Mesenteric fat pad (tissue), 1 donor: Measurements from ENCODE around the gene LENG8. TPM values are rescaled to one million over a fixed set of nuclear protein-coding genes. Genes with fewer than 3 reads are reported as not detected.

Source experiments
- total RNA-seq: library from RNA; stranded (reverse); fragmentation: NEBNext Ultra II Directional; extraction: Animal tissue kit (Norgen Biotek cat#: 25700); gene quantifications from one replicate; pipeline ENCODE4 v1.2.1, GENCODE V29; 2021
- donor health status: DM: yes; HTN: yes; CAD: no.

The LENG8 gene
- total RNA-seq, 1 donor from 2014 or later, result 141 TPM

Other genes with a start within 250 kb of the LENG8 start
- 923 TPM for gene RPS9, start 248.3 kb upstream of the LENG8 start, total RNA-seq
- gene LILRB3, start 226.2 kb upstream of the LENG8 start, total RNA-seq, result 50.5 TPM
- gene LILRA6, start 206.4 kb upstream of the LENG8 start, total RNA-seq, result 26.5 TPM
- gene LILRB5, start 191.9 kb upstream of the LENG8 start, total RNA-seq, result 69.4 TPM
- 14.4 TPM for gene LILRB2, start 168.1 kb upstream of the LENG8 start, total RNA-seq
- 23.0 TPM for gene LILRA5, start 136.0 kb upstream of the LENG8 start, total RNA-seq
- gene LILRA4, start 110.0 kb upstream of the LENG8 start, total RNA-seq, result 1.0 TPM
- gene LAIR1, start 84.3 kb upstream of the LENG8 start, total RNA-seq, result 63.8 TPM
- not detected for gene TTYH1, start 33.7 kb upstream of the LENG8 start, total RNA-seq
- gene LENG9, start 14.6 kb downstream of the LENG8 start, total RNA-seq, result 8.3 TPM
- 38.1 TPM for gene CDC42EP5, start 24.1 kb downstream of the LENG8 start, total RNA-seq
- 1.7 TPM for gene LAIR2, start 53.6 kb downstream of the LENG8 start, total RNA-seq
- 10.0 TPM for gene LILRA2, start 124.6 kb downstream of the LENG8 start, total RNA-seq
- gene LILRA1, start 144.4 kb downstream of the LENG8 start, total RNA-seq, result 3.7 TPM
- 10.5 TPM for gene LILRB1, start 181.3 kb downstream of the LENG8 start, total RNA-seq
- 14.2 TPM for gene LILRB4, start 213.8 kb downstream of the LENG8 start, total RNA-seq